ENCODE data around the gene CPSF2. TPM values are rescaled to one million over a fixed set of nuclear protein-coding genes. Genes with fewer than 3 reads are reported as not detected.

Gene CPSF2
- total RNA-seq, 1 donor from 2014 or later: 65.4 TPM

GRCh38 chr14:92103363-92103989, 18.3 kb upstream of the CPSF2 start:
- Histone ChIP-seq H3K27ac (no peak overlapping the region), H3K9me3 (no peaks in the 10 kb centered on the region), H3K27me3 (ENCODE audit: low read depth) (no peaks in the 10 kb centered on the region), H3K4me3 (no peak overlapping the region), H3K36me3 (no peaks in the 10 kb centered on the region), H3K4me1 (peaks cover 53% of the 10 kb centered on the region)
- ATAC-seq: no peak
- TF ChIP-seq CTCF (IDR thresholded peaks at IDR 0.05): no peak
- intact Hi-C loops (cut with DNase I): no loop called here
- DNase-seq: no peak

- Histone ChIP-seq H3K4me3 (peak overlapping the region; percentile 87), H3K36me3 (no peaks in the 10 kb centered on the region), H3K27ac (peak overlapping the region; percentile 92), H3K27me3 (ENCODE audit: low read depth) (no peaks in the 10 kb centered on the region), H3K9me3 (no peaks in the 10 kb centered on the region), H3K4me1 (peaks cover 45% of the 10 kb centered on the region)
- DNase-seq: no peak
- intact Hi-C loops (cut with DNase I): no loop called here
- TF ChIP-seq CTCF (IDR thresholded peaks at IDR 0.05): no peak
- peak in 1 of 2 donors; percentile 8 for ATAC-seq
Observed at GRCh38 chr14:92105073-92105892, 16.5 kb upstream of the CPSF2 start.

GRCh38 chr14:92105893-92106142, 16.0 kb upstream of the CPSF2 start:
- DNase-seq (peak; percentile 67), ATAC-seq (peak; percentile 54 to 59)
- TF ChIP-seq CTCF (IDR thresholded peaks at IDR 0.05): no peak
- intact Hi-C loops (cut with DNase I): no loop called here
- Histone ChIP-seq H3K36me3 (no peaks in the 10 kb centered on the region), H3K27ac (peak overlapping the region; percentile 92), H3K27me3 (ENCODE audit: low read depth) (no peaks in the 10 kb centered on the region), H3K9me3 (no peaks in the 10 kb centered on the region), H3K4me1 (peaks cover 40% of the 10 kb centered on the region), H3K4me3 (peak overlapping the region; percentile 87)

- ATAC-seq (peak; percentile 97 to 99), DNase-seq (peak; percentile 99)
- Histone ChIP-seq H3K9me3 (no peaks in the 10 kb centered on the region), H3K4me1 (peaks cover 36% of the 10 kb centered on the region), H3K27ac (peak within 1 kb of the TSS; percentile 92), H3K4me3 (peak within 1 kb of the TSS; percentile 87), H3K27me3 (ENCODE audit: low read depth) (no peaks in the 10 kb centered on the region), H3K36me3 (no peaks in the 10 kb centered on the region)
- intact Hi-C loops (cut with DNase I): no loop called here
- peak; percentile 74 for TF ChIP-seq CTCF (IDR thresholded peaks at IDR 0.05)
Observed at GRCh38 chr14:92106143-92106926, 15.4 kb upstream of the CPSF2 start, which contains the start of gene ATXN3. Gene ATXN3, minus strand, starts transcription at chr14:92106582. Its CDS starts 30 bp downstream, at chr14:92106552.

- H3K4me1 ChIP-seq: peaks cover 20% of the 10 kb centered on the region
- TF ChIP-seq CTCF (IDR thresholded peaks at IDR 0.05): no peak
- no peaks in the 10 kb centered on the region for H3K36me3 ChIP-seq
- DNase-seq (no peak), ATAC-seq (no peak)
- no peak overlapping the region for H3K27ac ChIP-seq
- no peaks in the 10 kb centered on the region for H3K27me3 ChIP-seq (ENCODE audit: low read depth)
- H3K9me3 ChIP-seq: no peaks in the 10 kb centered on the region
- intact Hi-C loops (cut with DNase I): no loop called here
- H3K4me3 ChIP-seq: no peak overlapping the region
Observed at GRCh38 chr14:92108345-92109254, 13.2 kb upstream of the CPSF2 start.

Measured in lower lobe of right lung (tissue), 2 donors.